ENCODE measurements around the gene MYO10.

- TF ChIP-seq ZNF274 (IDR thresholded peaks at IDR 0.05; ENCODE audit: low read depth, low read length) (no peak), YY1 (IDR thresholded peaks at IDR 0.05; ENCODE audit: insufficient read depth, insufficient read length) (no peak), SUZ12 (IDR thresholded peaks at IDR 0.05; ENCODE audit: extremely low read depth, insufficient read depth, insufficient read length) (no peak)
Observed at GRCh38 chr5:16749626-16750025, 186.5 kb downstream of the MYO10 start.
